IPS DF 4.7 (cell line): ENCODE results near the gene SPOCK1.

ENCODE experiments used
- DNase-seq: peaks from one replicate; pipeline ENCODE4 v3.0.0-alpha.2; 2013; ENCODE audit warnings: low spot score; ENCODE audit errors: extremely low read depth

Gene SPOCK1

GRCh38 chr5:137228816-137229215 is 270.3 kb downstream of the SPOCK1 start:
- no peak for DNase-seq

- DNase-seq: no peak
Measured at GRCh38 chr5:137226081-137226480, 273.0 kb downstream of the SPOCK1 start.

- no peak for DNase-seq
Measured at GRCh38 chr5:137223324-137224295, 275.5 kb downstream of the SPOCK1 start.

GRCh38 chr5:137221943-137222342 is 277.2 kb downstream of the SPOCK1 start:
- DNase-seq: no peak

GRCh38 chr5:137220523-137220927 is 278.6 kb downstream of the SPOCK1 start:
- DNase-seq: no peak

- no peak for DNase-seq
Measured at GRCh38 chr5:137218896-137219295, 280.2 kb downstream of the SPOCK1 start.

GRCh38 chr5:137218471-137218870 is 280.7 kb downstream of the SPOCK1 start:
- DNase-seq: no peak

- no peak for DNase-seq
Measured at GRCh38 chr5:137217599-137218200, 281.4 kb downstream of the SPOCK1 start.

- DNase-seq: no peak
Measured at GRCh38 chr5:137216976-137217598, 282.0 kb downstream of the SPOCK1 start.

- DNase-seq: no peak
Measured at GRCh38 chr5:137215780-137216179, 283.3 kb downstream of the SPOCK1 start.

- no peak for DNase-seq
Measured at GRCh38 chr5:137215261-137215660, 283.9 kb downstream of the SPOCK1 start.

- no peak for DNase-seq
Measured at GRCh38 chr5:137214446-137215189, 284.5 kb downstream of the SPOCK1 start.

GRCh38 chr5:137212471-137212870 is 286.7 kb downstream of the SPOCK1 start:
- DNase-seq: no peak

- no peak for DNase-seq
Measured at GRCh38 chr5:137209232-137209809, 289.8 kb downstream of the SPOCK1 start.

- DNase-seq: no peak
Measured at GRCh38 chr5:137207023-137207760, 291.9 kb downstream of the SPOCK1 start.

GRCh38 chr5:137206030-137206715 is 293.0 kb downstream of the SPOCK1 start:
- no peak for DNase-seq

- no peak for DNase-seq
Measured at GRCh38 chr5:137205231-137206027, 293.7 kb downstream of the SPOCK1 start.

- DNase-seq: no peak
Measured at GRCh38 chr5:137203011-137203632, 296.0 kb downstream of the SPOCK1 start.

GRCh38 chr5:137201876-137202275 is 297.2 kb downstream of the SPOCK1 start:
- DNase-seq: no peak
